ENCODE measurements around the gene RASGRF1.

GRCh38 chr15:78985859-78986475, 104.6 kb downstream of the RASGRF1 start:
- no peak for TF ChIP-seq CTCF (IDR thresholded peaks at IDR 0.05; ENCODE audit: insufficient read depth, low read length)
- TF ChIP-seq POLR2AphosphoS5 (IDR thresholded peaks at IDR 0.05; ENCODE audit: low read depth) = no peak
- TF ChIP-seq REST (IDR thresholded peaks at IDR 0.05; ENCODE audit: insufficient replicate concordance, low read depth) = no peak
- TF ChIP-seq SPI1 (IDR thresholded peaks at IDR 0.05; ENCODE audit: borderline replicate concordance, low read depth) = no peak
